ENCODE results near the gene OLFM1. TPM values are rescaled to one million over a fixed set of nuclear protein-coding genes. Genes with fewer than 3 reads are reported as not detected.
A peak's percentile ranks its signal among the peaks of the same experiment; 100 is the strongest.

Gene OLFM1
- total RNA-seq, 1 donor from 2014 or later, result 26.0 TPM

DNA sequence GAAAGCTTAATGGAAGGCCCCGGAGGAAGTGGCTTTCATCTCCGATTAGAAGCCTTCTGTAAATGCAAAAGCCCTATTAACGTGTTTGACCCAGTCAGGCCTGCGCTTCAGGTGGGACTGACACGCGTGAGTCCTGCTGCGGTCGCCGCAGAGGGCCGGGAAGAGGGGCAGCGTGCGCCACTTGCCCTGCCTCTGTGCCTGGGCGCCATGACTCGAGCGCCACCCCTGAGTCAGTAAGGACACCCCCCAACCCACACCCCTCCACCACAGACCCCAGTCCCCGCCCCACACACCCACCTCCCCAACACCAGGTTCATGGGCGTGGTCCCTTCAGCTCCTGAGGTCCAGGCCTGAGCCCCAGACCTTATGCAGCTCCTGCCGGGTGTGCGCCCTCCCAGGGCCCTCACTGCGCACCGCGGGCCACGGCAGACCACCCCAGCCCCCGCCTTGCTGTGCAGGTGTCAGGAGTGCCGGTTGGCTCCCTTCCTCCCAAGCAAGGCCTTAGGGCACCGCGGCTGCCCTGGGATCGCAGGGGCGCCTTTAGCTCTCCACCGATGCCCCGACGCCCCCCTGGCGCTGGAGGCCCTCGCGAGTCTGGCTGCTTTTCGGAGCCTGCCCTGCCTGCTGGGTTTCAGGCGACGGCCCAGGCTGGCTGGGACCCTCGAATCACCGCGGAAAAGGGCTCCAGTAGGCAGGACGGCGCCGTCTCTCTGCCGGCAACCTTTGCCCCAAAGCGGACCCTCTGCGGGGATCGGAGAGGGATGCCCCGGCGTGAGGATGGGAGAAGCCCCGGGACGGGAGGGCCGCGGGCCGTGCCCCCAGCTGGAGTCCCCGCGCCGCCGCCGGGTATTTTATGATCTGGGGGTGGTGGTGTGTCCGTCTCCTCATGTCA lies 625 bp upstream of the OLFM1 start:
- ATAC-seq (no peak), DNase-seq (no peak)
- intact Hi-C loops (cut with DNase I), result loop anchor here (10.0 kb wide), 2 partner anchors 258 to 328 kb away; no protein-coding TSS in a partner anchor
- peaks cover 26% of the 10 kb centered on the region for H3K27me3 ChIP-seq
- no peaks in the 10 kb centered on the region for H3K9me3 ChIP-seq
- TF ChIP-seq, protein P1, sequence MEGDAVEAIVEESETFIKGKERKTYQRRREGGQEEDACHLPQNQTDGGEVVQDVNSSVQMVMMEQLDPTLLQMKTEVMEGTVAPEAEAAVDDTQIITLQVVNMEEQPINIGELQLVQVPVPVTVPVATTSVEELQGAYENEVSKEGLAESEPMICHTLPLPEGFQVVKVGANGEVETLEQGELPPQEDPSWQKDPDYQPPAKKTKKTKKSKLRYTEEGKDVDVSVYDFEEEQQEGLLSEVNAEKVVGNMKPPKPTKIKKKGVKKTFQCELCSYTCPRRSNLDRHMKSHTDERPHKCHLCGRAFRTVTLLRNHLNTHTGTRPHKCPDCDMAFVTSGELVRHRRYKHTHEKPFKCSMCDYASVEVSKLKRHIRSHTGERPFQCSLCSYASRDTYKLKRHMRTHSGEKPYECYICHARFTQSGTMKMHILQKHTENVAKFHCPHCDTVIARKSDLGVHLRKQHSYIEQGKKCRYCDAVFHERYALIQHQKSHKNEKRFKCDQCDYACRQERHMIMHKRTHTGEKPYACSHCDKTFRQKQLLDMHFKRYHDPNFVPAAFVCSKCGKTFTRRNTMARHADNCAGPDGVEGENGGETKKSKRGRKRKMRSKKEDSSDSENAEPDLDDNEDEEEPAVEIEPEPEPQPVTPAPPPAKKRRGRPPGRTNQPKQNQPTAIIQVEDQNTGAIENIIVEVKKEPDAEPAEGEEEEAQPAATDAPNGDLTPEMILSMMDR (IDR thresholded peaks at IDR 0.05), result no peak
- peaks cover 23% of the 10 kb centered on the region for H3K4me1 ChIP-seq
- H3K4me3 ChIP-seq, result peak overlapping the region; percentile 37
- H3K27ac ChIP-seq, result no peak overlapping the region
- no peaks in the 10 kb centered on the region for H3K36me3 ChIP-seq

DNA sequence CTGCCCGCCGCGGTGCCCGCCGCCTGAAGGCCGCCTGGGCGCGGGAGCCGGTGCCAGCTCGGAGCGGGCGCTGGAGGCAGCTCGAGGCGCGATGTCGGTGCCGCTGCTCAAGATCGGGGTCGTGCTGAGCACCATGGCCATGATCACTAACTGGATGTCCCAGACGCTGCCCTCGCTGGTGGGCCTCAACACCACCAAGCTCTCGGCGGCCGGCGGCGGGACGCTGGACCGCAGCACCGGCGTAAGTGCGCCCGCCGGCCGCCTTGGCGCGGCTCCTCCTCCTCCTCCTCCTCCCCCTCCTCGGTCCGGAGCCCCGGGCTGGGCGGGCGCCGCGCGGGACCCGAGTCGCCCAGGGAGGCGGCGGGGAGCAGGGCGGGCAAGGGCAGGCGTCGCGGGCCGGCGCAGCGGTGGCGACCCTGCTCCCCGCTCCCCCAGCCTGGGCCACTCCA lies 455 bp downstream of the OLFM1 start:
- TF ChIP-seq, protein P1 (IDR thresholded peaks at IDR 0.05), result no peak
- intact Hi-C loops (cut with DNase I), result loop anchor here (10.0 kb wide), 2 partner anchors 257 to 327 kb away; no protein-coding TSS in a partner anchor
- no peak for ATAC-seq
- no peaks in the 10 kb centered on the region for H3K9me3 ChIP-seq
- no peaks in the 10 kb centered on the region for H3K36me3 ChIP-seq
- H3K27ac ChIP-seq, result no peak overlapping the region
- H3K27me3 ChIP-seq, result peaks cover 26% of the 10 kb centered on the region
- peaks cover 23% of the 10 kb centered on the region for H3K4me1 ChIP-seq
- no peak for DNase-seq
- peak overlapping the region; percentile 48 for H3K4me3 ChIP-seq

DNA sequence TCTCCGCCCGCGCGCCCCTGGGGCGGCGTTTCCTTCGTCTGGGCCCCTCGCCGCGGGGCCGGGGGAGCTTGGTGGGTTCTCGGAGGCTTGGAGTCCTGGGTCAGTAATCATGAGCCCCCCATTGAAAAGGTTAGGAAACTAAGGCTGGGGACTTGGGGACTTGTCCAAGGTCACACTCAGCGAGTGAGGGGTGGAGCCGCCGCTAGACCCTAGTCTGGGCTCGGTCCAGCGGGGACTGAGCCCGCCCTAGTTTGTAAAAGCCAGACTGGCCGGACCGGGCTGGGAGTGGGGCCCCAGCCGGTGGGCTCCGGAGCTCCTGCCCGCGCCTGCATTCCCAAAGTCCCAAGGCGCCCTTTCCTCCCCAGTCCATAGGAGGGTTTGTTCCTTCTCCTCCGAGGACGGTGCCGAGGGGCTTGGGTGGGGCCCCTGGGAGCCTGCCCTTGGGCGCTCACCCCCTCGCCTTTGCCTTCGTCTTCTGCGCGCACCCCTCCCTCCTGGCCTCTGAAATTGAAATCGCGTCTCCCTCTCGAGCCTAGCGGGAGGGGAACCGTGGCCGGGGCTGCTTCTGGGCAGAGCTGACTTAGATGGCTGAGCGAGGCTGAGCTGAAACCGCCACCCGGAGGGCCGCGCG lies 995 bp downstream of the OLFM1 start:
- Histone ChIP-seq H3K27ac (no peak overlapping the region), H3K27me3 (peaks cover 26% of the 10 kb centered on the region), H3K4me1 (peaks cover 23% of the 10 kb centered on the region), H3K9me3 (no peaks in the 10 kb centered on the region), H3K4me3 (peak overlapping the region; percentile 48), H3K36me3 (no peaks in the 10 kb centered on the region)
- no peak for DNase-seq
- intact Hi-C loops (cut with DNase I), result loop anchor here (10.0 kb wide), 2 partner anchors 256 to 326 kb away; no protein-coding TSS in a partner anchor
- ATAC-seq, result no peak
- TF ChIP-seq, protein P1 (IDR thresholded peaks at IDR 0.05), result no peak

DNA sequence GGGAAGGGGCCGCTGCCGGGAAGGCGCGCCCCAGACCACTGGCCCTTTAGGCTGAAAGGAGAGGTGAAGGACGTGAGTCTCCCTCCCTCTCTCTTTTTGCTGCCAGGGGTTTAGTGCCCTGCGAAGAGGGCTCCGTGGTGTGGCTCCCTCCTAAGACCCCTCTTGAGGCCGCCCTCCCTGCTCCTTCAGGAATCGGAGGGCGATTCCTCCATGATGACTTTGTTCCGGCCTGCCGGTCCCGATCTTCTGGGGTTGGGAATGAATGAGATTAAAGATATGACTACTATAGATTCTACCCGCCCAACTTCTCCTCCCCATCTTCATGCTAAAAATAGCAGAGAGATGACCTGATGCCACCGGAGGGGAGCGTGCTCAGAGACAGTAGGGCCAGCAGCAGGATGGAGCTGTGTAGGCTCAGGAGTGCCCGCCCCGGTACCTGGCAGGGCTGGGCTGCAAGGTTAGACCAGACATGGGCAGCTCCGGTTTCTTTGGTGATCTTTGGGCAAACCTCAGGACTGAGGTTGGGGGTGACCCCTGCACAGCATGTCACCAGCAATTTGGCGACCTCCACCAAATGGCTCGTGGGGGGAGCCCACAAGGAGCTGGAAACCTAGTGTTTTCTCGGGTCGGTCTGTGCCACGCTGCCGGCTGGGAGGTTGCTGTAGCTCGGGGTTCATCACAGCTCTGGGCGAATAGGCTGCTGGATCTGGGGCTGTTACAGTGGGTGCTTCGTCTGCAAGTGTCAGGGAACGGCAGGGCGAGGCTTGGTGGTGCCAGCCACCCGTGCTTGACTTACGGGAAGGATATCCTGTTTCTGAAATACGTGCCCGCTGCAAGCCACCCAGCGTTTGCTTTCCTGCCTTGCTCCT lies 1.7 kb downstream of the OLFM1 start:
- Histone ChIP-seq H3K4me3 (peak overlapping the region; percentile 48), H3K4me1 (peaks cover 23% of the 10 kb centered on the region), H3K27me3 (peaks cover 26% of the 10 kb centered on the region), H3K9me3 (no peaks in the 10 kb centered on the region), H3K27ac (no peak overlapping the region), H3K36me3 (no peaks in the 10 kb centered on the region)
- TF ChIP-seq, protein P1 (IDR thresholded peaks at IDR 0.05), result no peak
- no peak for DNase-seq
- ATAC-seq, result no peak
- intact Hi-C loops (cut with DNase I), result loop anchor here (10.0 kb wide), 2 partner anchors 256 to 326 kb away; no protein-coding TSS in a partner anchor

DNA sequence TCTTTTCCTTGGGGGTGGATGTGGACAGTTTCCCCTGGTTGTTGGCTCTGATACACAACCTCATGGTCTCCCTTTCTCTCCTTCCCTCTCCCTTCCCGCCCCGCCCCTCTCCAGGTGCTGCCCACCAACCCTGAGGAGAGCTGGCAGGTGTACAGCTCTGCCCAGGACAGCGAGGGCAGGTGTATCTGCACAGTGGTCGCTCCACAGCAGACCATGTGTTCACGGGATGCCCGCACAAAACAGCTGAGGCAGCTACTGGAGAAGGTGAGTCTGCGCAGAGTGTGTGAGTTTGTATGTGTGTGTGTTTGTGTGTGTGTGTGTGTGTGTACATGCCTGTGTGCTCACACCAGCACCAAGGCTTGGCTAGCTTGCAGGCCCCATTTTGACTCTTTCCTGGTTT lies 2.6 kb downstream of the OLFM1 start:
- TF ChIP-seq, protein P1 (IDR thresholded peaks at IDR 0.05), result no peak
- peaks cover 23% of the 10 kb centered on the region for H3K4me1 ChIP-seq
- intact Hi-C loops (cut with DNase I), result no loop called here
- DNase-seq, result no peak
- no peaks in the 10 kb centered on the region for H3K36me3 ChIP-seq
- peaks cover 26% of the 10 kb centered on the region for H3K27me3 ChIP-seq
- ATAC-seq, result no peak
- H3K4me3 ChIP-seq, result no peak overlapping the region
- no peak overlapping the region for H3K27ac ChIP-seq
- no peaks in the 10 kb centered on the region for H3K9me3 ChIP-seq
